ENCODE data around the gene LAMC3.
"Not testable (repeated sequence)": the region's sequence is repeated elsewhere in the genome, so short reads cannot be mapped to it uniquely, and the experiment has no call there.

Gene LAMC3

GRCh38 chr9:131099102-131099606, 90.2 kb downstream of the LAMC3 start:
- DNase-seq (ENCODE audit: low read depth), result no peak

GRCh38 chr9:131099845-131100244, 90.9 kb downstream of the LAMC3 start:
- not testable (repeated sequence) for DNase-seq (ENCODE audit: low read depth)

- DNase-seq (ENCODE audit: low read depth), result no peak
Measured at GRCh38 chr9:131100445-131100844, 91.5 kb downstream of the LAMC3 start.

GRCh38 chr9:131101207-131101964, 92.4 kb downstream of the LAMC3 start:
- no peak for DNase-seq (ENCODE audit: low read depth)

GRCh38 chr9:131103024-131103423, 94.0 kb downstream of the LAMC3 start:
- no peak for DNase-seq (ENCODE audit: low read depth)

- no peak for DNase-seq (ENCODE audit: low read depth)
Measured at GRCh38 chr9:131103535-131103934, 94.6 kb downstream of the LAMC3 start.

GRCh38 chr9:131104016-131104740, 95.2 kb downstream of the LAMC3 start:
- DNase-seq (ENCODE audit: low read depth), result no peak

- DNase-seq (ENCODE audit: low read depth), result no peak
Measured at GRCh38 chr9:131105952-131106351, 97.0 kb downstream of the LAMC3 start.

GRCh38 chr9:131107760-131108159, 98.8 kb downstream of the LAMC3 start:
- no peak for DNase-seq (ENCODE audit: low read depth)

GRCh38 chr9:131111186-131111853, 102.3 kb downstream of the LAMC3 start:
- no peak for DNase-seq (ENCODE audit: low read depth)

GRCh38 chr9:131111854-131112311, 102.9 kb downstream of the LAMC3 start:
- DNase-seq (ENCODE audit: low read depth), result no peak

- no peak for DNase-seq (ENCODE audit: low read depth)
Measured at GRCh38 chr9:131112374-131113154, 103.6 kb downstream of the LAMC3 start.

- no peak for DNase-seq (ENCODE audit: low read depth)
Measured at GRCh38 chr9:131113655-131114054, 104.7 kb downstream of the LAMC3 start.

GRCh38 chr9:131114084-131114535, 105.1 kb downstream of the LAMC3 start:
- no peak for DNase-seq (ENCODE audit: low read depth)

GRCh38 chr9:131115360-131115742, 106.4 kb downstream of the LAMC3 start:
- not testable (repeated sequence) for DNase-seq (ENCODE audit: low read depth)

- DNase-seq (ENCODE audit: low read depth), result no peak
Measured at GRCh38 chr9:131116281-131117120, 107.5 kb downstream of the LAMC3 start.

GRCh38 chr9:131117121-131117761, 108.3 kb downstream of the LAMC3 start:
- no peak for DNase-seq (ENCODE audit: low read depth)

- DNase-seq (ENCODE audit: low read depth), result no peak
Measured at GRCh38 chr9:131117762-131118145, 108.8 kb downstream of the LAMC3 start.

GRCh38 chr9:131119600-131119999, 110.6 kb downstream of the LAMC3 start:
- no peak for DNase-seq (ENCODE audit: low read depth)

GRCh38 chr9:131120620-131121228, 111.8 kb downstream of the LAMC3 start:
- DNase-seq (ENCODE audit: low read depth), result no peak

All from GM04503 (cell line).